ENCODE data around the gene MDGA2. TPM values are rescaled to one million over a fixed set of nuclear protein-coding genes. Genes with fewer than 3 reads are reported as not detected.

The MDGA2 gene
- total RNA-seq, 1 experiment from 2014 or later, result not detected

DNA sequence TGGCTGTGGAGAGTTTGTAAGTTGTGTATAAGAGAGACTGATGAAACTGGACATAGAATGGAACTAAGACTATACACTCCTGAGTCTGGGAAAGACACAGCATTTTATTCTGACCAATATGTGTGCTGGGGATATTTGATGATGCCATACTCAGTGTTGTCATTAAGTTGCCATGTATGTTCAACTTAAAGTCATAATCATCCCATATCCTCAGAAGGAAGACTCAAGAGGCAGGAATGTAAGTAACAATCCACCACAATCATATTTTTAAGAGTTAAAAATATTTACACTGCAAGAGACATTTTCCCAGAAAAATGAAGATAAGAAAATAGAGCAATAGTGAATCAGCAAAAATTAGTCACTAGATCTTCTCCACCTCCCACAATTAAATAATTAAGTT, 120.1 kb downstream of the MDGA2 start:
- ChIA-PET POLR2A (no interaction called here), CTCF (no interaction called here)
- Histone ChIP-seq H3K36me3 (ENCODE audit: control insufficient read depth, insufficient read depth, low read length) (no peaks in the 10 kb centered on the region), H3K4me1 (no peaks in the 10 kb centered on the region), H3K27me3 (replicated peaks; ENCODE audit: control insufficient read depth, insufficient read depth, low read length) (no peaks in the 10 kb centered on the region), H3K4me3 (ENCODE audit: low read depth, low read length) (no peak overlapping the region), H3K9me3 (no peaks in the 10 kb centered on the region)
- Mint-ChIP-seq H3K4me3 (ENCODE audit: unreplicated experiment) (no peak overlapping the region), H3K27me3 (ENCODE audit: insufficient read depth, unreplicated experiment) (no peaks in the 10 kb centered on the region), H3K9me3 (ENCODE audit: unreplicated experiment) (no peaks in the 10 kb centered on the region), H3K4me1 (ENCODE audit: low read depth, unreplicated experiment) (no peaks in the 10 kb centered on the region), H3K27ac (ENCODE audit: unreplicated experiment) (no peak overlapping the region), H3K36me3 (ENCODE audit: insufficient read depth, unreplicated experiment) (no peaks in the 10 kb centered on the region)
- no peak for DNase-seq
- intact Hi-C loops (cut with micrococcal nuclease; ENCODE audit: unreplicated experiment), result no loop called here
- no TSS peak for BruUV-seq (replicated peaks)
- TF ChIP-seq CTCF (IDR thresholded peaks at IDR 0.05; ENCODE audit: insufficient read depth in 1 of 2, low read depth in 1 of 2, low read length in 1 of 2, severe bottlenecking in 1 of 2, unreplicated experiment in 1 of 2), result no peak

- H3K27me3 Mint-ChIP-seq (ENCODE audit: insufficient read depth, unreplicated experiment), result peaks cover 3% of the 10 kb centered on the region
- ChIA-PET POLR2A (no interaction called here), CTCF (no interaction called here)
- no peaks in the 10 kb centered on the region for H3K27me3 ChIP-seq (replicated peaks; ENCODE audit: control insufficient read depth, insufficient read depth, low read length)
- no peaks in the 10 kb centered on the region for H3K36me3 Mint-ChIP-seq (ENCODE audit: insufficient read depth, unreplicated experiment)
- intact Hi-C loops (cut with micrococcal nuclease; ENCODE audit: unreplicated experiment), result no loop called here
- no peak overlapping the region for H3K27ac Mint-ChIP-seq (ENCODE audit: unreplicated experiment)
- no peak overlapping the region for H3K4me3 Mint-ChIP-seq (ENCODE audit: unreplicated experiment)
- no peaks in the 10 kb centered on the region for H3K4me1 Mint-ChIP-seq (ENCODE audit: low read depth, unreplicated experiment)
- no peaks in the 10 kb centered on the region for H3K4me1 ChIP-seq
- DNase-seq, result no peak
- TF ChIP-seq CTCF (IDR thresholded peaks at IDR 0.05; ENCODE audit: insufficient read depth in 1 of 2, low read depth in 1 of 2, low read length in 1 of 2, severe bottlenecking in 1 of 2, unreplicated experiment in 1 of 2), result no peak
- peaks cover 9% of the 10 kb centered on the region for H3K9me3 Mint-ChIP-seq (ENCODE audit: unreplicated experiment)
- H3K36me3 ChIP-seq (ENCODE audit: control insufficient read depth, insufficient read depth, low read length), result no peaks in the 10 kb centered on the region
- no peaks in the 10 kb centered on the region for H3K9me3 ChIP-seq
- no TSS peak for BruUV-seq (replicated peaks)
- H3K4me3 ChIP-seq (ENCODE audit: low read depth, low read length), result no peak overlapping the region
These were observed 125.5 kb downstream of the MDGA2 start for GRCh38 chr14:47549886-47550285.

GRCh38 chr14:47543459-47543858, 131.9 kb downstream of the MDGA2 start:
- no TSS peak for BruUV-seq (replicated peaks)
- H3K4me1 Mint-ChIP-seq (ENCODE audit: low read depth, unreplicated experiment), result no peaks in the 10 kb centered on the region
- H3K9me3 Mint-ChIP-seq (ENCODE audit: unreplicated experiment), result no peaks in the 10 kb centered on the region
- no peak for DNase-seq
- Histone ChIP-seq H3K9me3 (no peaks in the 10 kb centered on the region), H3K4me1 (no peaks in the 10 kb centered on the region), H3K27me3 (replicated peaks; ENCODE audit: control insufficient read depth, insufficient read depth, low read length) (no peaks in the 10 kb centered on the region; the same call in 1 of the 2 replicates), H3K36me3 (ENCODE audit: control insufficient read depth, insufficient read depth, low read length) (no peaks in the 10 kb centered on the region), H3K4me3 (ENCODE audit: low read depth, low read length) (no peak overlapping the region)
- H3K36me3 Mint-ChIP-seq (ENCODE audit: insufficient read depth, unreplicated experiment), result no peaks in the 10 kb centered on the region
- no peaks in the 10 kb centered on the region for H3K27me3 Mint-ChIP-seq (ENCODE audit: insufficient read depth, unreplicated experiment)
- ChIA-PET POLR2A (no interaction called here), CTCF (no interaction called here)
- intact Hi-C loops (cut with micrococcal nuclease; ENCODE audit: unreplicated experiment), result no loop called here
- H3K27ac Mint-ChIP-seq (ENCODE audit: unreplicated experiment), result no peak overlapping the region
- no peak overlapping the region for H3K4me3 Mint-ChIP-seq (ENCODE audit: unreplicated experiment)
- no peak for TF ChIP-seq CTCF (IDR thresholded peaks at IDR 0.05; ENCODE audit: insufficient read depth in 1 of 2, low read depth in 1 of 2, low read length in 1 of 2, severe bottlenecking in 1 of 2, unreplicated experiment in 1 of 2)

Measured in Caco-2 (cell line).